Fibroblast of lung (primary cell): ENCODE results near the gene CTNNB1.

Experiments
- CTCF ChIP-seq, 2 donors: IDR thresholded peaks in 1 of 2; conservative IDR thresholded peaks in 1 of 2; 1 replicate in 1 of 2; 2 replicates in 1 of 2; pipeline ENCODE4 v1.5.1; 2011 to 2012; ENCODE audit warnings: low read length in 2 of 2, control low read depth in 1 of 2, inconsistent platforms in 1 of 2, low read depth in 1 of 2, mild to moderate bottlenecking in 1 of 2
- EZH2 ChIP-seq: IDR thresholded peaks from 2 replicates; pipeline ENCODE4 v1.5.1; 2012; ENCODE audit warnings: low read length, control low read depth, mild to moderate bottlenecking; ENCODE audit errors: missing control alignments

GRCh38 chr3:41190509-41191284, 8.6 kb upstream of the CTNNB1 start:
- TF ChIP-seq CTCF (conservative IDR thresholded peaks at IDR 0.05 in 1 of 2, IDR thresholded peaks at IDR 0.05 in 1 of 2; ENCODE audit: low read depth in 1 of 2, low read length in 2 of 2), result no peak
- no peak for TF ChIP-seq EZH2
